Stimulated activated CD8-positive, alpha-beta memory T cell treated with anti-CD3 and anti-CD28 coated beads, Interleukin-7, amount 100 ng/mL, for 1 hour (primary cell): ENCODE results near the gene WNT16.

ENCODE experiments used
- DNase-seq, 2 donors: peaks; one replicate each; pipeline ENCODE4 v3.0.0-alpha.2; 2020; ENCODE audit warnings: low read depth in 2 of 2

The WNT16 gene

DNA sequence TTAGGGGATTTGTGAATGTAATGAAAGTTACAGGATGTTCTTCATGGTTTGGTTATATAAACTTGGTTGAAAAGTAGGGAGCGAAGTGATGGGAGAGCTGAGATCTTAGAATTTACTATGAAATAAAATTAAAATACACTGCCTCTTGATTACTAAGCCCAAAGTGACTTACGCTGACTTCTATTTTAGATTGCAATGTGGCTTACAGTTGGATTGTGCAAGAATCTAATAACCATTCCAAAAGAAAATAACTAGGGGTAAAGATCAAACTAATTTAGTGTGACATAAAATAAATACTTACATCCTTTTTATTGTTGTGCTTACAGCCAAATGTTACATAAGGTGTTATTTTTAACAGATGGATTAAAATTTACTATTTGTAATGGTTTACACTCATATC is 15.3 kb downstream of the WNT16 start:
- no peak for DNase-seq

- DNase-seq = no peak
Observed at GRCh38 chr7:121344497-121344896, 15.7 kb downstream of the WNT16 start.

DNA sequence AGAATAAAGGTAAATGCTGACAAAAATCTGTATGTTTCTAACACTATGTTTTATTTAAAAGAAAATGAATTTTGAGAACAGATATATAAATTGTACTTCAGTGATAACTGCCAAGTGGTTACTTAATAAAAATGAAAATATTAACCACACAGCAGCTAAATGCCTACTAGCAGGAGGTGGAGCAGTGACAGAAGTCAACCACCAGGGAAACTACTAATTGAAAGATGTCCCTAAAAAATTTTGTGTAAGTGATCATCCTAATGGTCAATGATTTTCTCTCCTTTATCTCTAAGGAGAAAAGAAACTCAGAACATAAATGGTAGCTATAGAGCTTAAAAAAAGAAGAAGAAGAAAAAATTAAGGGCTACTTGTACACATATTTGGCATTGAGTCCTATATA is 22.9 kb downstream of the WNT16 start:
- no peak for DNase-seq

GRCh38 chr7:121352323-121352722 is 23.5 kb downstream of the WNT16 start:
- no peak for DNase-seq

- DNase-seq = no peak
Observed at GRCh38 chr7:121355574-121355973, 26.8 kb downstream of the WNT16 start.

DNA sequence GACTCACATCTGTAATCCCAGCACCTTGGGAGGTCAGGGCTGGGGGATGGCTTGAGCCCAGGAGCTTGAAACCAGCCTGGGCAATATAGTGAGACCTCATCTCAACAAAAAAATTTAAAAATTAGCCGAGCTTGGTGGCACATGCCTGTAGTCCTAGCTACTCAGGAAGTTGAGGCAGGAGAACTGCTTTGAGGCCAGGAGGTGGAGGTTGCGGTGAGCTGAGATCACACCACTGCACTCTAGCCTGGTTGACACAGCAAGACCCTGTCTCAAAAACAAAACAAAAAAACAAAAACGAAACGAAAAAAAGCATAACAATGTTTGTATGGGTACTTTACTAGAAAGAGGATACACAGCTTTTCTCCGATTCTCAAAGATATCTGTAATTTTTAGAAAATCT is 31.8 kb downstream of the WNT16 start:
- DNase-seq = no peak

GRCh38 chr7:121366852-121367431 is 38.1 kb downstream of the WNT16 start:
- no peak for DNase-seq

DNA sequence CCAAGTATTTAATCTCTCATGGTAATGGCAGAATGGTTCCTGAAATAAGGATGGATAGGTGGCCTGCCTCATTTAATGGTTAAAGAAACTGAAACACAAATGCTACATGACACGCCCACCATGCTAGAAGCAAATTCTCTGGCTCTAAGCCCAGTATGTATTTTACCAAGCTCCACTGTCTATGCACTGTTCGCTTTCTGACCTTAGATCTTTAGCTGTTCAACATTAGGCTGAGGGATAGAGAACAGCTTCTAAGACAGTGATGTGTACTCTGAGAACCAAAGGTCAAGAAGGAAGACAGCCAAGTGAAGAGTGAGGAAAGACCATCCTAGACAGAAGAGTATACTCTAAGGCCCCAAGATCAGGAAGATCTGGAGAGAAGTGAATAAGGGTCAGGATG is 40.7 kb downstream of the WNT16 start:
- no peak for DNase-seq

- DNase-seq = no peak
Observed at GRCh38 chr7:121371367-121371766, 42.6 kb downstream of the WNT16 start.

GRCh38 chr7:121371883-121372282 is 43.1 kb downstream of the WNT16 start:
- no peak for DNase-seq

DNA sequence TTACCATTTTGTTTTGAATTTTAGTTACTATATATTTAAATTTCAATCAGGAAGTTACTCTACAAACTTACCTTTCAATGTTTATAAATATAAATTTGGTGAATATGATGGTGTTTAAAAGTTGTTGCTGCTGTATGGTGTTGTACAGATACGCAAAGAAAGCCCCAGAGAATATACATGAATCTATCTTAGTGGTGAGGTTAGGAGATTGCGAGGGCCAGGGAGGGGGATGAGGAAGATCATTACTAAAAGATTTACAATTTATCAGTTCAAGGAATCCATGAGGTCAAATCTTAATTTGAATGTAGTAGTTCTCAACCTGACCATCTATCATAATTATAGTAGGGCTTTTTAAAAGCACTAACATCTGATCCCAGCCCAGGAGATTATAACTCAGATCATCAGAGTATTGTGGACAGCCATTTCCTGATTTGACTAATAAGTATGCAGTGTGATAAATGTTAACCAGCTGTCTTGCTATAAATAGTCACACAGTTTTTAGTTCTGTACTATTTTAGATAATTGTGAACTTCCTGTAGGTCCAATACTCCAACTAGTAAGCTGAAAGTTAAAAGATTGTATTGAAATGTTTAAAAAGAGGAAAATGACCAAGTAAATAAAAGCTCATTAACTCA is 43.7 kb downstream of the WNT16 start:
- no peak for DNase-seq

DNA sequence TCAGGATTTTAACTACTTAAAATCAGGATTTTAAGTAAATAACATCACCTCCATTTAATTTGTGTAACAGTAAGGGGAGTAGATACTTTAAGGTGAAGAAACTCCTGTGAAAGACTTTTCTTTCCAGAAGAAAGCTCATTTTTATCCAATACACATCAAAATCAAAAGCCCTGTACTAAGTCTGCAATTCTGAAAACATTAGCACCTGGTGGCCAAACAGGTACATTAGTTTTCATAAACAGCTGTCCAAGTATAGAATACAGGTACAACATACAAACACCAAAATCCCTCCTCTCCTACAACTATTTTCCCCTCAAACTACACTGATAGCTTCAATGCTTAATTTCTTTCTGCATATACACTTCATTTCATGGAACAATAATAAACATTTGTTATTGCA is 44.4 kb downstream of the WNT16 start:
- no peak for DNase-seq

DNA sequence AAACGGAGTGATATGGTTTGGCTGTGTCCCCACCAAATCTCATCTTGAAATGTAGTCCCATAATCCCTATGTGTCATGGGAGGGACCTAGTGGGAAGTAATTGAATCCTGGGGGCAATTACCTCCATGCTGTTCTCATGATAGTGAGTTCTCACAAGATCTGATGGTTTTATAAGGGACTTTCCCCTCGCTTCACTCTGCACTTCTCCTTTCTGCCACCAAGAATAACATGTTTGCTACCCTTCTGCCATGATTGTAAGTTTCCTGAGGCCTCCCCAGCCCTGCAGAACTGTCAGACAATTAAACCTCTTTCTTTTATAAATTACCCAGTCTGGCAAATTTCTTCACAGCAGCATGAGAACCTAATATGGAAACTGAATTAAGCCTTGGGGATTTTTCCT is 48.2 kb downstream of the WNT16 start:
- DNase-seq = no peak

DNA sequence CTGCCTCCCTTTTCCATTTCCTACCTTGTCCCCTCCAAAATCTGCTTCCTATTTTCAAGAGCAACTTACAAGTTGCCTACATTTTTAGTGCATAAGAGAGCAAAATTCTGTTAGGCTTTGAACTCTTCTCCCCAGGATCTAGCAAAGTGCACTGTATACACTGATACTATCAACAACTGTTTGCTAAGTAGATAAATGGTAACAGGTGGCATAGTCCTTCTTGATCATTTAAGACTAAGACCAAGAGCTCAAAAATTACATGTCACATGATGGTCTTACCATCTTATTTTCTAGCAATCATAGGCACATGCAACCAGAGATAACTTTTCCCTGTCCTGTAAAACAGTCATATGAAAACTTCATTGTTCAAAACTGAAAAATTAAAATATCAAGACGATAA is 51.1 kb downstream of the WNT16 start:
- DNase-seq = no peak

DNA sequence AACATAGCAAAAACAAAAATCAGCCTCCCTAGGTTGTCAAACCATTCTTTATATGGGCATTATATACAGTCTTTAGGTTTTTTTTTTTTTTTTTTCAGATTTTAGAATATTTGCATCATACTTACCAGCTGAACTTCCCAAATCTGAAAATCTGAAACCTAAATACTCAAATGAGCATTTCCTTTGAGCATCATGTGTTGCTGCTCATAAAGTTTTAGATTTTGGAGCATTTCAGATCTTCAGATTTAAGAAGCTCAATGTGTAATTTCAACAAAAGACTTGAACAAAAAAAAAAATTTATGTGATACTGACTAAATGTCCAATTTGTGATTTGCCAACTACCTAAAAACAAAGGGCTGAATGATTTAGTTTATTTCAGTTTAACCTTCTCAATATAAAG is 53.7 kb downstream of the WNT16 start:
- DNase-seq = no peak

GRCh38 chr7:121383235-121383910 is 54.6 kb downstream of the WNT16 start:
- DNase-seq = no peak

GRCh38 chr7:121384265-121384664 is 55.5 kb downstream of the WNT16 start:
- no peak for DNase-seq

GRCh38 chr7:121385056-121385799 is 56.4 kb downstream of the WNT16 start:
- no peak for DNase-seq

DNA sequence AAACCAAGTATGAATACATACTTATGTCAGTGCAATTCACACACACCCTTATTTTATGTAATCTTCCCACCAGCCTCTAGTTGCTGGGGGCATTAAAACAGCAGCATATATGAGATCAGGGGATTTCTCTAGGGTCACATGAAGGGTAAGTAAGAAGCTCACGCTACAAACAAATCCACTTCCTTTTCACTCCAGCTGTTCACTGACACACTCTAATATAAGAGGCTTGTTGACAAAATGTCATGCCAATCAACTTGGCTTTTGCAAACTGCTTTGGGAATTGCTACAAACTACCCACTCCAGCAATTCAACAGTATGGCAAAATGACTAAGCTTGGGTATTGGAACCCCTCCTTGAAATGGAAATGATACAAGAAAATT is 57.0 kb downstream of the WNT16 start:
- no peak for DNase-seq

GRCh38 chr7:121388950-121389349 is 60.1 kb downstream of the WNT16 start:
- DNase-seq = no peak

GRCh38 chr7:121390109-121390508 is 61.3 kb downstream of the WNT16 start:
- no peak for DNase-seq

DNA sequence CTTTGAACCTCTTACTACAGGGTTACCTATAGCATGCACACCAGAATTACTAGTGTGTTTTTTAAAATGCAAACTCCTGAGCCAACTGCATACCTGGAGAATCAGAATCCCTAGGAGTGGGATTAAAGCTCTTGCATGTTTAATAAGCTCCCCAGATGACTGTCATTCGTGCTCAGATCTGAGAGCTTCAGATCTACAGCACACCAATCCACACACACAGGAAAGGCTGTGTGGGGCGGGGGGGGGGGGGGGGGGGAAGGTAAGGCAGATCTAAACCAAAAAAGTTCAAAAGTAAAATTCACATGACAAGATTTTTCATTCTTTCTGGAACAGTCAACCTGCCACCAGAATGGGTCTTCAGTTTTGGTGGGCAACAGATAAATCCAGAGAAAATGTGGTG is 61.8 kb downstream of the WNT16 start:
- no peak for DNase-seq
